H1 (cell line): ENCODE data around the gene AGBL4. TPM values are rescaled to one million over a fixed set of nuclear protein-coding genes. Genes with fewer than 3 reads are reported as not detected.

Experiments used
- CTCF ChIA-PET: fragments of 300-600 bp; sonication (Branson Sonifier 250); formaldehyde crosslinking; loops from one replicate; lab custom pipeline; 2021; ENCODE audit not compliant: partially characterized antibody; lab: Charles Lee
- POLR2A ChIA-PET: fragments of 300-600 bp; sonication (Branson Sonifier 250); formaldehyde crosslinking; loops from one replicate; lab custom pipeline; 2021; ENCODE audit warnings: inconsistent platforms; ENCODE audit not compliant: partially characterized antibody; lab: Charles Lee
- DNase-seq, 2 experiments: peaks; one replicate each; pipeline versions ENCODE4 v3.0.0 to v3.0.0-alpha.2; 2010 to 2022; ENCODE audit warnings: low spot score in 2 of 2, low read depth in 1 of 2, mixed read lengths in 1 of 2
- FAIRE-seq: peaks from 2 replicates; lab custom pipeline; 2011; peaks lifted over from hg19 to GRCh38; lab: Jason Lieb, UNC
- H2AFZ ChIP-seq: 2 replicates; pipeline ENCODE4 v1.8.1; 2012; ENCODE audit warnings: low read length, inconsistent platforms
- H2AK5ac ChIP-seq: 2 replicates; pipeline ENCODE4 v1.6.1; 2013; ENCODE audit warnings: low read depth, low read length
- H2BK120ac ChIP-seq: replicated peaks from 2 replicates; pipeline ENCODE3; 2013; ENCODE audit warnings: low read depth, low read length, inconsistent platforms
- H2BK12ac ChIP-seq: 2 replicates; pipeline ENCODE4 v1.6.1; 2013; ENCODE audit warnings: low read depth, low read length
- H2BK15ac ChIP-seq: 2 replicates; pipeline ENCODE4 v1.6.1; 2013; ENCODE audit warnings: low read length
- H2BK20ac ChIP-seq: 2 replicates; pipeline ENCODE4 v1.6.1; 2013; ENCODE audit warnings: low read length
- H2BK5ac ChIP-seq: 2 replicates; pipeline ENCODE4 v1.6.1; 2013; ENCODE audit warnings: low read depth, low read length
- H3K14ac ChIP-seq: 2 replicates; pipeline ENCODE4 v1.6.1; 2013; ENCODE audit warnings: inconsistent platforms; ENCODE audit not compliant: insufficient read length
- H3K18ac ChIP-seq: 2 replicates; pipeline ENCODE4 v1.6.1; 2013; ENCODE audit warnings: low read length; ENCODE audit errors: extremely low read depth
- H3K23ac ChIP-seq: 2 replicates; pipeline ENCODE4 v1.6.1; 2013; ENCODE audit warnings: inconsistent platforms; ENCODE audit not compliant: insufficient read length
- H3K23me2 ChIP-seq: 2 replicates; pipeline ENCODE4 v1.6.1; 2013; ENCODE audit warnings: low read depth, low read length
- H3K27ac ChIP-seq: 2 replicates; pipeline ENCODE4 v1.6.1; 2011; ENCODE audit warnings: low read depth, low read length, inconsistent platforms
- H3K27me3 ChIP-seq, 4 experiments: replicated peaks in 1 of 4; 1 replicate in 1 of 4; 2 replicates in 3 of 4; pipeline versions ENCODE4 v1.6.1 to v1.8.1; 2011 to 2013; ENCODE audit warnings: low read length in 3 of 4, mild to moderate bottlenecking in 3 of 4, inconsistent platforms in 2 of 4, mixed read lengths in 2 of 4, moderate library complexity in 1 of 4; ENCODE audit not compliant: control insufficient read depth in 3 of 4, insufficient read depth in 3 of 4; ENCODE audit errors: extremely low read depth in 1 of 4
- H3K36me3 ChIP-seq, 4 experiments: 2 replicates each; pipeline versions ENCODE4 v1.6.1 to v1.8.1; 2011 to 2013; ENCODE audit warnings: mild to moderate bottlenecking in 4 of 4, low read length in 3 of 4, moderate library complexity in 2 of 4, control low read depth in 1 of 4, inconsistent platforms in 1 of 4; ENCODE audit not compliant: insufficient read depth in 4 of 4, control insufficient read depth in 2 of 4
- H3K4ac ChIP-seq: replicated peaks from 2 replicates; pipeline ENCODE3; 2013; ENCODE audit warnings: low read length, low read depth, mixed read lengths, inconsistent platforms; ENCODE audit not compliant: insufficient read length
- H3K4me1 ChIP-seq, 4 experiments: replicated peaks in 1 of 4; 1 replicate in 1 of 4; 2 replicates in 3 of 4; pipeline versions ENCODE4 v1.6.1 to v1.8.1; 2011 to 2013; ENCODE audit warnings: low read length in 3 of 4, inconsistent platforms in 2 of 4, mixed read lengths in 1 of 4; ENCODE audit not compliant: insufficient read depth in 4 of 4, control insufficient read depth in 3 of 4
- H3K4me2 ChIP-seq, 2 experiments: 2 replicates each; pipeline versions ENCODE4 v1.6.1 to v1.8.1; 2011 to 2013; ENCODE audit warnings: low read depth in 2 of 2, low read length in 2 of 2, control low read depth in 1 of 2, inconsistent platforms in 1 of 2, mild to moderate bottlenecking in 1 of 2; ENCODE audit not compliant: insufficient read depth in 1 of 2
- H3K4me3 ChIP-seq, 4 experiments: fragments of 200-600, 300-600 bp in 1 of 4; sonication (generic), shearing (Covaris generic), sonication (Bioruptor Twin) in 1 of 4; 2 replicates each; pipeline versions ENCODE4 v1.5.1 to v1.8.1; 2011 to 2016; ENCODE audit warnings: low read length in 4 of 4, low read depth in 3 of 4, control low read depth in 2 of 4, inconsistent platforms in 2 of 4, mild to moderate bottlenecking in 2 of 4, mixed read lengths in 1 of 4, moderate library complexity in 1 of 4; ENCODE audit not compliant: insufficient read depth in 2 of 4; ENCODE audit errors: extremely low read depth in 1 of 4
- H3K56ac ChIP-seq: replicated peaks from 2 replicates; pipeline ENCODE3; 2013; ENCODE audit warnings: low read depth, mild to moderate bottlenecking, mixed read lengths, low read length, inconsistent platforms; ENCODE audit not compliant: insufficient read length
- H3K79me1 ChIP-seq: 2 replicates; pipeline ENCODE4 v1.6.1; 2013; ENCODE audit warnings: low read depth, low read length, control low read depth
- H3K79me2 ChIP-seq, 2 experiments: 2 replicates each; pipeline versions ENCODE4 v1.6.1 to v1.8.1; 2012 to 2013; ENCODE audit warnings: low read length in 2 of 2, mild to moderate bottlenecking in 2 of 2, inconsistent platforms in 1 of 2; ENCODE audit not compliant: insufficient read depth in 2 of 2, control insufficient read depth in 1 of 2
- H3K9ac ChIP-seq, 4 experiments: replicated peaks in 1 of 4; 1 replicate in 1 of 4; 2 replicates in 3 of 4; pipeline versions ENCODE4 v1.6.1 to v1.8.1; 2011 to 2013; ENCODE audit warnings: low read depth in 3 of 4, low read length in 3 of 4, control low read depth in 2 of 4, mild to moderate bottlenecking in 2 of 4, moderate library complexity in 2 of 4, inconsistent platforms in 1 of 4; ENCODE audit errors: extremely low read depth in 1 of 4
- H3K9me3 ChIP-seq, 2 experiments: 2 replicates each; pipeline versions ENCODE4 v1.6.1 to v1.8.1; 2012 to 2013; ENCODE audit warnings: mild to moderate bottlenecking in 2 of 2, moderate library complexity in 2 of 2, control low read depth in 1 of 2, inconsistent platforms in 1 of 2, low read depth in 1 of 2, low read length in 1 of 2, mixed read lengths in 1 of 2; ENCODE audit not compliant: insufficient read depth in 2 of 2
- H4K20me1 ChIP-seq, 2 experiments: replicated peaks in 1 of 2; 2 replicates each; pipeline versions ENCODE3 to v1.8.1; 2011 to 2013; ENCODE audit warnings: inconsistent platforms in 2 of 2, low read length in 2 of 2, mild to moderate bottlenecking in 1 of 2; ENCODE audit not compliant: insufficient read depth in 2 of 2, control insufficient read depth in 1 of 2
- H4K5ac ChIP-seq: 2 replicates; pipeline ENCODE4 v1.6.1; 2013; ENCODE audit warnings: low read length, low read depth, mixed read lengths, inconsistent platforms; ENCODE audit not compliant: insufficient read length
- H4K8ac ChIP-seq: 2 replicates; pipeline ENCODE4 v1.8.0; 2013; ENCODE audit warnings: mild to moderate bottlenecking, moderate library complexity, low read length, inconsistent platforms; ENCODE audit not compliant: insufficient read depth; ENCODE audit errors: extremely low read depth
- H4K91ac ChIP-seq: replicated peaks from 2 replicates; pipeline ENCODE3; 2013; ENCODE audit warnings: low read length, mixed read lengths, inconsistent platforms; ENCODE audit not compliant: insufficient read length
- BCL11A ChIP-seq, 2 experiments: IDR thresholded peaks; one replicate each; pipeline ENCODE4 v1.6.1; 2011; ENCODE audit warnings: low read depth in 2 of 2, low read length in 2 of 2, mild to moderate bottlenecking in 2 of 2
- WGBS, 2 experiments: shearing (Covaris generic) in 1 of 2; methylation state at CpG; one replicate each; pipeline versions ENCODE4 v1.1.6 to v1.1.7; 2013 to 2015; ENCODE audit warnings: low lambda C conversion rate in 2 of 2, mixed read lengths in 2 of 2, inconsistent platforms in 1 of 2, low coverage in 1 of 2, missing lambda C conversion rate in 1 of 2; ENCODE audit not compliant: insufficient replicate concordance in 2 of 2, insufficient coverage in 1 of 2, insufficient read length in 1 of 2; ENCODE audit errors: extremely low coverage in 1 of 2, missing lambda C conversion rate in 1 of 2; 5-methylcytosine and 5-hydroxymethylcytosine counted together
- polyA plus RNA-seq, 7 experiments: library from polyadenylated mRNA; depleted of rRNA in 3 of 7; stranded (reverse) in 5 of 7; unstranded in 2 of 7; fragments of >200 nt in 5 of 7; fragments of 200-250 nt in 2 of 7; gene quantifications; 1 replicate in 5 of 7; 2 replicates in 1 of 7; 4 replicates in 1 of 7; pipeline versions ENCODE4 v1.2.1 to v1.2.3, GENCODE V29; 2011 to 2013; ENCODE audit warnings: missing spikeins in 2 of 7, mixed read lengths in 2 of 7
- total RNA-seq: library from RNA; stranded (reverse); fragmentation: NEBNext Ultra II Directional; extraction: Animal tissue kit (Norgen Biotek cat#: 25700); gene quantifications from 2 replicates; pipeline ENCODE4 v1.2.1, GENCODE V29; 2021

AGBL4 gene
- total and polyA plus RNA-seq, 2 of the 8 experiments (the other 6 are each of a cell fraction or from before 2014, with no cell fraction given) = 0.41 to 0.45 TPM

GRCh38 chr1:48629867-48630266 lies 1393.9 kb downstream of the AGBL4 start:
- H3K4me2 ChIP-seq = no peak overlapping the region
- no peaks in the 10 kb centered on the region for H3K79me1 ChIP-seq
- no peak overlapping the region for H2BK20ac ChIP-seq
- H3K4ac ChIP-seq = no peak overlapping the region
- H3K36me3 ChIP-seq = no peaks in the 10 kb centered on the region
- H2BK5ac ChIP-seq = no peak overlapping the region
- no peak overlapping the region for H2BK15ac ChIP-seq
- DNase-seq (no peak), FAIRE-seq (no peak)
- no peaks in the 10 kb centered on the region for H3K79me2 ChIP-seq
- ChIA-PET POLR2A (no interaction called here), CTCF (interaction anchor here (1.3 to 1.5 kb wide), 3 partner anchors 25 to 44 kb away, joined by 3 to 4 read pairs (median 4); no protein-coding TSS in a partner anchor)
- H3K23ac ChIP-seq = no peak overlapping the region
- no peak overlapping the region for H3K14ac ChIP-seq
- no peak overlapping the region for H2BK12ac ChIP-seq
- H3K27me3 ChIP-seq = no peaks in the 10 kb centered on the region
- H3K27ac ChIP-seq = no peak overlapping the region
- no peaks in the 10 kb centered on the region for H3K9me3 ChIP-seq
- H2AFZ ChIP-seq = no peak overlapping the region
- no peak overlapping the region for H4K8ac ChIP-seq
- no peak overlapping the region for H4K91ac ChIP-seq
- no peak overlapping the region for H3K4me3 ChIP-seq
- H3K56ac ChIP-seq = no peak overlapping the region
- no peak overlapping the region for H3K9ac ChIP-seq
- 91% methylated on average over 3 of the region's 3 CpGs; no CpG with 5 or more reads in 1 of the 2 experiments for WGBS, 2 experiments
- H2BK120ac ChIP-seq = no peak overlapping the region
- H4K5ac ChIP-seq = no peak overlapping the region
- H3K18ac ChIP-seq = no peak overlapping the region
- no peaks in the 10 kb centered on the region for H3K4me1 ChIP-seq
- H2AK5ac ChIP-seq = no peak overlapping the region
- H3K23me2 ChIP-seq = no peaks in the 10 kb centered on the region; the same call in 1 of the 2 replicates
- H4K20me1 ChIP-seq = no peaks in the 10 kb centered on the region
- no peak for TF ChIP-seq BCL11A (IDR thresholded peaks at IDR 0.05; ENCODE audit: low read depth in 2 of 2, low read length in 2 of 2)
